ENCODE results near the gene SSMEM1. TPM values are rescaled to one million over a fixed set of nuclear protein-coding genes. Genes with fewer than 3 reads are reported as not detected.
"Not testable (repeated sequence)": the region's sequence is repeated elsewhere in the genome, so short reads cannot be mapped to it uniquely, and the experiment has no call there.

SSMEM1 gene
- total RNA-seq, 1 donor from 2014 or later, result not detected

GRCh38 chr7:130240240-130240639 is 32.6 kb downstream of the SSMEM1 start:
- no peak for DNase-seq (ENCODE audit: low read depth, low spot score)
- Mint-ChIP-seq H3K36me3 (ENCODE audit: low read depth) (peaks cover 3% of the 10 kb centered on the region), H3K27me3 (ENCODE audit: low read depth) (no peaks in the 10 kb centered on the region), H3K4me1 (peaks cover 5% of the 10 kb centered on the region), H3K27ac (ENCODE audit: unreplicated experiment) (no peak overlapping the region), H3K9me3 (no peaks in the 10 kb centered on the region), H3K4me3 (no peak overlapping the region)
- TF ChIP-seq CTCF (conservative IDR thresholded peaks at IDR 0.05), result no peak

GRCh38 chr7:130242198-130243014 is 34.7 kb downstream of the SSMEM1 start:
- Mint-ChIP-seq H3K9me3 (peaks cover 7% of the 10 kb centered on the region), H3K36me3 (ENCODE audit: low read depth) (peaks cover 8% of the 10 kb centered on the region), H3K27me3 (ENCODE audit: low read depth) (no peaks in the 10 kb centered on the region), H3K4me1 (peaks cover 5% of the 10 kb centered on the region), H3K4me3 (no peak overlapping the region), H3K27ac (ENCODE audit: unreplicated experiment) (no peak overlapping the region)
- DNase-seq (ENCODE audit: low read depth, low spot score), result peak; percentile 55
- peak; percentile 82 for TF ChIP-seq CTCF (conservative IDR thresholded peaks at IDR 0.05)

- H3K9me3 Mint-ChIP-seq; H3K4me1 Mint-ChIP-seq; H3K27me3 Mint-ChIP-seq (ENCODE audit: low read depth); DNase-seq (ENCODE audit: low read depth, low spot score); H3K27ac Mint-ChIP-seq (ENCODE audit: unreplicated experiment); H3K4me3 Mint-ChIP-seq; H3K36me3 Mint-ChIP-seq (ENCODE audit: low read depth): not testable (repeated sequence)
Observed at GRCh38 chr7:130243486-130243885, 35.8 kb downstream of the SSMEM1 start.

- not testable (repeated sequence) for H3K4me1 Mint-ChIP-seq; H3K4me3 Mint-ChIP-seq; H3K27me3 Mint-ChIP-seq (ENCODE audit: low read depth); H3K27ac Mint-ChIP-seq (ENCODE audit: unreplicated experiment); DNase-seq (ENCODE audit: low read depth, low spot score)
- Mint-ChIP-seq H3K9me3 (peaks cover 14% of the 10 kb centered on the region), H3K36me3 (ENCODE audit: low read depth) (peaks cover 15% of the 10 kb centered on the region)
Observed at GRCh38 chr7:130246491-130246890, 38.8 kb downstream of the SSMEM1 start.

- H3K27ac Mint-ChIP-seq (ENCODE audit: unreplicated experiment); DNase-seq (ENCODE audit: low read depth, low spot score); H3K27me3 Mint-ChIP-seq (ENCODE audit: low read depth); H3K4me3 Mint-ChIP-seq; H3K4me1 Mint-ChIP-seq: not testable (repeated sequence)
- Mint-ChIP-seq H3K36me3 (ENCODE audit: low read depth) (peaks cover 33% of the 10 kb centered on the region), H3K9me3 (peaks cover 29% of the 10 kb centered on the region)
Observed at GRCh38 chr7:130248842-130249241, 41.2 kb downstream of the SSMEM1 start.

GRCh38 chr7:130249626-130250025 is 42.0 kb downstream of the SSMEM1 start:
- not testable (repeated sequence) for H3K4me3 Mint-ChIP-seq; H3K27me3 Mint-ChIP-seq (ENCODE audit: low read depth); H3K27ac Mint-ChIP-seq (ENCODE audit: unreplicated experiment); DNase-seq (ENCODE audit: low read depth, low spot score); H3K4me1 Mint-ChIP-seq
- Mint-ChIP-seq H3K36me3 (ENCODE audit: low read depth) (peaks cover 33% of the 10 kb centered on the region), H3K9me3 (peaks cover 31% of the 10 kb centered on the region)

GRCh38 chr7:130254555-130254954 is 46.9 kb downstream of the SSMEM1 start:
- TF ChIP-seq CTCF (conservative IDR thresholded peaks at IDR 0.05), result no peak
- H3K4me1 Mint-ChIP-seq, result peaks cover 10% of the 10 kb centered on the region

More at GRCh38 chr7:130254555-130254954, 46.9 kb downstream of the SSMEM1 start:
- Mint-ChIP-seq H3K36me3 (ENCODE audit: low read depth) (peaks cover 38% of the 10 kb centered on the region), H3K27ac (ENCODE audit: unreplicated experiment) (no peak overlapping the region), H3K4me3 (no peak overlapping the region), H3K9me3 (peaks cover 27% of the 10 kb centered on the region), H3K27me3 (ENCODE audit: low read depth) (no peaks in the 10 kb centered on the region)
- no peak for DNase-seq (ENCODE audit: low read depth, low spot score)

Measured in neural crest cell (in vitro differentiated cells).